Frontal cortex (tissue), 4 donors: Measurements from ENCODE around the gene TSLP. TPM values are rescaled to one million over a fixed set of nuclear protein-coding genes. Genes with fewer than 3 reads are reported as not detected.
A peak's percentile ranks its signal among the peaks of the same experiment; 100 is the strongest.

Source experiments
- DNase-seq, 2 donors: peaks; one replicate each; pipeline ENCODE4 v3.0.0; 2012; ENCODE audit warnings: low spot score in 2 of 2
- FAIRE-seq: peaks from 2 replicates; lab custom pipeline; 2012; peaks lifted over from hg19 to GRCh38; lab: Jason Lieb, UNC
- total RNA-seq: library from RNA; depleted of rRNA; stranded (reverse); fragments of >200 nt; gene quantifications from one replicate; pipeline ENCODE4 v1.2.3, GENCODE V29; 2014
- donor health status: control.
- donor health status: control.
- donor health status: control.

TSLP gene
- total RNA-seq: not detected

DNA sequence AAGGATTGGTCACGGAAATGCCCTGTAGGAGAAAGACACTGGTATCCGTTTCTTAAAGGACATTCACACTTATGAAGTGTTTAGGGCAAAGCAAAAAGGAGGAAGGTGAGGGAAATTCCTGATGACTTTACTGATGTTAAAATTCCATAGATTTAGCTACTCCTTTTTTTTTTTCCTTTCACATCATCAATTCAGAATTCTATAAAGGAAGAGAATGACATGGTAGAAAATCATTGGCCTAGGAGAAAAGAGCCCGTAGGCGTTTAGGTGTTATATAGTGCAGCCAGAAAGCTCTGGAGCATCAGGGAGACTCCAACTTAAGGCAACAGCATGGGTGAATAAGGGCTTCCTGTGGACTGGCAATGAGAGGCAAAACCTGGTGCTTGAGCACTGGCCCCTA lies at the start of gene TSLP:
TSLP (plus strand) TSS at position 301 of the 400 bp plus-strand sequence. CDS start 178 bp downstream, outside the sequence.
- FAIRE-seq (no peak), DNase-seq (no peak)

GRCh38 chr5:111022301-111022700 lies 49.2 kb upstream of the TSLP start:
- FAIRE-seq: no peak
- no peak for DNase-seq

DNA sequence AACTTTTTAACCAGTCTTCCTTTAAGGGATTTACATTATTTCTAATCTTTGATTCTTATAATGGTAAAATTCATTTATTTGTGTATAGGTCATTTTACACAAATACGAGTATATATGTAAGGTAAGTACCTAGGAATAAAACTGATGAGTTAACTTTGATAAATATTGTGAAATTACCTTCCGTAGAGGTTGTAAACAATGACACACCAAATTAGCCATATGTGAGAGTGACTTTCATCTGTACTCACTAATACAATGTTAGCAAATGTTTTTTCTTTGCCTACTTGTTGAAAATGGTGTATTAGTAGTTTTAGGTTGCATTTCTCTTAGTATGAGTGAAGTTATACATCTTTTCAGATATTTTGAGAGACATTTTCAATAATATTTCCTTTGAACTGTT lies 42.6 kb upstream of the TSLP start:
- FAIRE-seq (no peak), DNase-seq (no peak)

DNA sequence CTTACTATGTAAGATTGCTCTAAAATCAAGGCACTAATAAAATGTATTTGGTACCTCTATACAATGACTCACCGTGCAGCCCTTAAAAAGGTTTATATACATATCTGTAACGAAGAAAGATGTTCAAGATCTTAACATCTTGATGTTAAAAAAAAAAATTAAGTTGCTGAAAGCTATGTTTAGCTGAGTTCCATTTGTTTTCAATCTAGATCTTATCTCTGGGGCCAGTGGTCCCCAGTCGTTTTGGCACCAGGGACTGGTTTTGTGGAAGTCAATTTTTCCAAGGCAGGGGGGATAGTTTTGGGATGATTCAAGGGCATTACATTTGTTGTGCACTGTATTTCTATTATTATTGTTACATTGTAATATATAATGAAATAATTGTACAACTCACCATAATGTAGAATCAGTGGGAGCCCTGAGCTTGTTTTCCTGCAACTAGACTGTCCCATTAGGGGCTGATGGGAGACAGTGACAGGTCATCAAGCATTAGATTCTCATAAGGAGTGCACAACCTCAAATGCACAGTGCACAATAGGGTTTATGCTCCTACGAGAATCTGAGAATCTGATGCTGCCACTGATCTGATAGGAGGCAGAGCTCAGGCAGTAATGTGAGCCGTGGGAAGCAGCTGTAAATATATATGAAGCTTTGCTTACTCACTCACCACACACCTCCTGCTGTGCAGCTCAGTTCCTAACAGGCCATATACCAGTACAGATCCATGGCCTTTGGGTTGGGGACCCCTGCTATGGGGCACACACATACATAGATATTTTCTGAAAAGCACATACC lies 27.6 kb upstream of the TSLP start:
- no peak for DNase-seq
- no peak for FAIRE-seq

- no peak for FAIRE-seq
- no peak for DNase-seq
Measured at GRCh38 chr5:111058064-111058463, 13.4 kb upstream of the TSLP start.

GRCh38 chr5:111060169-111060568 lies 11.3 kb upstream of the TSLP start:
- DNase-seq (no peak), FAIRE-seq (no peak)

- DNase-seq: no peak
- FAIRE-seq: no peak
Measured at GRCh38 chr5:111061618-111062017, 9.9 kb upstream of the TSLP start.

- FAIRE-seq (no peak), DNase-seq (no peak)
Measured at GRCh38 chr5:111063709-111064322, 7.7 kb upstream of the TSLP start.

DNA sequence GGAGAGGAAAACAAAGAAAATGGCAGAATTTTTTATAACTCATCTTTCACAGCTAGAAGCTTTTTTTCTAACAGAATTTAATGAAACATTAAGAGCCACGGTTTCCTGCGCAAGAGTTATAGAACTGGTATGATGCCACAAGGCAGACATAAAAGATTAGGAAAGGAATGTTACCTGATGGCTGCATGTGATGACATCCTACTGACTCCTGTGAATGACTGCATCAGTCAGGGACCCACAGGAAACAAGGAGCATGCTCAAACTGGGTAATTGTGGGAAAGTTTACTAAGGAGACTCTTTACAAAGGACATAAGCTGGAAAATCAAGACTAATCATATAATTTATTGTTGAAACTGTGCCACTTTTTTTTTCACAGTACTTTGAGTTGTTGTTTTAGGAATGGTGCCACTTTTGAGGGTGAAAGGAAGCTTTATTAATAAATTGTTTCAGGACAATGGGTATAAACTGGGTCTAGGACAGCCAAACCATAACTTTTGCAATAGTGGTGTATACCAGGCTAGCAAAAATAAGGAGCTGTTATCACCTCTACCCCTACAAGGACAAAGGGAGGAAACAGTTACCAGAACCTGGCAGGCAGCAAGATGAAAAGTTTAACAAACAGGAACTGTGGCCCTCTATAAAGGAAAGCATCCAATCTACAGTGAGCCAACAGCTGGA lies 5.1 kb upstream of the TSLP start:
- FAIRE-seq (no peak), DNase-seq (no peak)

DNA sequence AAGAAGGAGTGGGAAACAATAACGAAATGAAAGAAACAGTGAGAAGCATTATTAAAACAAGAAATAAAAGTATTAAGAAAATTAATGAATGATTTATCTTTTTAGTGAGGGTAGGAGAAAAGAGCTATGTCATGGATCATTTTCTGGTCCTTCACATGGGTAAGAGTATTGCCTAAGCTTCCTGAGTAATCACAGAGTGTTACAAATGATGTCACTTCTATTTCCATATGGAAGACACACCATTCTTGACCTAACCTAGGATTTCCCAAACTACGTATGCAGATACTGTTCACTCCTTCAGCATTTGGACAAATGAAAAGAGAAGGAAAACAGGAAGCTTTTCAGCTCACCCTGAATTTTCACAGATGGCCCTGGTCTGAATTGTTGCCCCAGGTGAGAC lies 3.3 kb upstream of the TSLP start:
- FAIRE-seq (no peak), DNase-seq (no peak)

DNA sequence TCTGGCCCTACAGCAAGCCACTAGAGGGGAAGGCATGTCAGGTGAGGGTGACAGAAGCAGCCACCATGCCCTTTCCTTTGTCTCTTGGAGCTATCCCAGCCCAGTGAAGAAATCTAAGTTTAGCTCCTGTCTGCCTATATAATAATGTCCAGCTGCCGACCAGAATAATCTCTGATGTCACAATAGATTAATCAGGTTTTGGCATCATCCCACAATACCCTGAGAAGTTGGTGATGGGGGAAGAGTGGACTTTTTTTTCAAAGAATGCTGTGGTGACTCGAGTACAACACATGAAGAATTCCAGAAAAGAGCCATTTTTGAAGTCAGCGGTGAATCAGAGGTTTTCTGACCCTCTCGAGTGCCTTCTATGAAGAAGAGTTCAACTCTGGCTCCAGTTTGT lies 1.7 kb upstream of the TSLP start:
- FAIRE-seq: no peak

GRCh38 chr5:111070272-111071134 lies 1.0 kb upstream of the TSLP start:
- no peak for FAIRE-seq
- peak in 1 of 2 donors; percentile 27 for DNase-seq

More for the DNA sequence above, 1.7 kb upstream of the TSLP start:
- DNase-seq: no peak

DNA sequence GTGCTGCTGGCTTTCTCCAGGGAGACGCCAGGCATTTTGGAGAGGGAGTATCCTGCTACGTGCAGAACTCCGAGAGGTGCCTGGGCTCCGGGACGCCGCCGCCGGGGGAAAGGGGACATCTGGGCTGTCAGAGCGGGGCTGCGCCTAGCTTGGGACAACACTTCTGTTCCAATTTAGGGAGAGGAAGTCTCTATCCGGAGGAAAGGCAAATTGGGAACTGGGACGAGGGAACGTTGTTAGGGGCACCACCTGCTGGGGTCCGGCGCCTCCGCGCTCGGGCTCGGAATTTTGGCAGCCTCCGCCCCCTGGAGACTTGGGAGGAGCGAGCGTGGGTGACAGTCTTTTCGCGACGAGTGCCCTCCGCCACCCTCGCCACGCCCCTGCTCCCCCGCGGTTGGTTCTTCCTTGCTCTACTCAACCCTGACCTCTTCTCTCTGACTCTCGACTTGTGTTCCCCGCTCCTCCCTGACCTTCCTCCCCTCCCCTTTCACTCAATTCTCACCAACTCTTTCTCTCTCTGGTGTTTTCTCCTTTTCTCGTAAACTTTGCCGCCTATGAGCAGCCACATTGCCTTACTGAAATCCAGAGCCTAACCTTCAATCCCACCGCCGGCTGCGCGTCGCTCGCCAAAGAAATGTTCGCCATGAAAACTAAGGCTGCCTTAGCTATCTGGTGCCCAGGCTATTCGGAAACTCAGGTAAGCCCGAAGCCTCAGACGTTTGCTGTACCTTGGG lies 1.6 kb downstream of the TSLP start:
- DNase-seq (peak in 1 of 2 donors; percentile 60), FAIRE-seq (no peak)

DNA sequence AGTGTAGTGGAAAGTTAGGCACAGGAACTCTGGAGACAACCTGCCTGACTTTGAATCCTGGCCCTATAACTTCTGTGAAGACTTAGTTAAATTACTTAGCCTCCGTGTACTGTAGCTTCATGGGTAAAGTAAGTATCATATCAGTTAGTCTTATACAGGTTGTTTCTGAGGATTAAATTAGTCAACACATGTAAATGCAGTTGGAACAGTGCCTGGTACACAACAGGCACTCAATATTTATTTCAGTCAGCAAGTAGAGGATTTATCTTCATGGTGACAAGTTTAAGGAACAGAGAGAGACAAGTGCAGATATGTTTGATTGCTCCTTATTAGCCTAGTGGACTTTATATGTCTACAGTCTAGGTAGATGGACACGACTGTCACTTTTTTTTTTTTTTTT lies 2.7 kb downstream of the TSLP start:
- DNase-seq (no peak), FAIRE-seq (no peak)

DNA sequence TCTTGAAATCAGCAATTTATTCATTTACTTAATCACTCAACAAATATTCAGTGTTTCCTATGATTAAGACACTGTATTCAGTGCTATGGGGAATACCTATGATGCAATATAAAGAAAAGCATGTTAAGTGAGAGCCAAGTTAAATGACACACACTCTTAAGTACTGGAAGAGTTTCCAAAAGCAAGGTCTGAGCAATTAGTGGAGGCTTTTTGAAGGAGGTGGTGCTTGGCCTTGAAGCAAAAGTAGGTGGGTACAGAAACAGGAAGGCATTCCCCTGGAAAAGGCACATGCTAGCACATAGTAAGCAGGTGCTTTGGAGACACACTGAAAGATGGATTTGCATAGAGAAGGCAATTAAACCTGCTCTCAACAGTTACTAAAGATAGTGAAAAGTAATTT lies 4.0 kb downstream of the TSLP start:
- FAIRE-seq (no peak), DNase-seq (no peak)

GRCh38 chr5:111076091-111076490 lies 4.6 kb downstream of the TSLP start:
- FAIRE-seq: no peak

GRCh38 chr5:111077678-111078077 lies 6.2 kb downstream of the TSLP start:
- FAIRE-seq: no peak

More at GRCh38 chr5:111076091-111076490, 4.6 kb downstream of the TSLP start:
- DNase-seq: no peak

DNA sequence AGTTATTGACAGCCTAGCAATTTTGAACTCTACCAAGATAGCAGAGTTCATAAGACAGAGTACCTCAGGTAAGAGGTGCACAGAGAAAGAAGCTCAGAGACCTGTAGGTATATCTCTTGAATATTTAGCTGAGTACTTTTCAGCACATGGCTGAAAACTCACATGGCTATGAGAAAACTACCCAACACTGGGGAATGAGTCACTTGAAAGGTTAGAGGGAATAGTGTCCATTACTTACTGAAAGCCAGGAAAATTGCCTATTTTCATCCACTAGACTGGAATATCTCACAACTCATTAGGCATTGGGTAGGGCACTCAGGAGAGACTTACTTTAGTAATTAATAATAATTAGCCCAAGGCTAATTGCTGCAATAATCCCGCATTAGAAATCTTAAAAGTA lies 8.3 kb downstream of the TSLP start:
- FAIRE-seq: no peak
- no peak for DNase-seq

More at GRCh38 chr5:111077678-111078077, 6.2 kb downstream of the TSLP start:
- no peak for DNase-seq

GRCh38 chr5:111083323-111083722 lies 11.8 kb downstream of the TSLP start:
- DNase-seq (no peak), FAIRE-seq (no peak)
